Measurements from ENCODE around the gene CFAP58.

The CFAP58 gene

GRCh38 chr10:104317726-104318299, 35.8 kb upstream of the CFAP58 start:
- Mint-ChIP-seq H3K27ac (no peak overlapping the region), H3K4me3 (no peak overlapping the region), H3K9me3 (no peaks in the 10 kb centered on the region), H3K4me1 (peaks cover 60% of the 10 kb centered on the region), H3K27me3 (no peaks in the 10 kb centered on the region)
- DNase-seq (no peak), ATAC-seq (no peak)

DNA sequence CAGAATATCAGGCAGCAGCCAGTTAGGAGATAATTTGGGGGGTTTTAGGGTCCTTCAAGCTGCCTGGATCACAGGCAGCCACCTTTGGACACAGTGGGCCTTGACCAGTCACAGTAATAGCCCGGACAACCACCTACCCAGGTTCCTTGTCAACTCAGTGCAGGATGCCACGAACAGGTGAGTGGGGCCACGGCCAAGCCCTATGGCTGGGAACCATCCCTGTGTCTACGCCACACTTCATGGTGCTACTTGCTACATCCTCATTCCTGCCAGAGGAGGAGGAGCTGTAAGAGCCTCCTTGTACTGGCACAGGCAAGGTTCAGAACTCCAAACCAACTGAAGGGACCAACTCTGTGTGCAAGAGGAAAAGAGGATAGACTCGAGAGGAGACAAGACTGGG, 35.3 kb upstream of the CFAP58 start:
- Mint-ChIP-seq H3K9me3 (no peaks in the 10 kb centered on the region), H3K4me1 (peaks cover 64% of the 10 kb centered on the region), H3K27me3 (no peaks in the 10 kb centered on the region), H3K4me3 (no peak overlapping the region), H3K27ac (no peak overlapping the region)
- ATAC-seq (no peak), DNase-seq (no peak)

DNA sequence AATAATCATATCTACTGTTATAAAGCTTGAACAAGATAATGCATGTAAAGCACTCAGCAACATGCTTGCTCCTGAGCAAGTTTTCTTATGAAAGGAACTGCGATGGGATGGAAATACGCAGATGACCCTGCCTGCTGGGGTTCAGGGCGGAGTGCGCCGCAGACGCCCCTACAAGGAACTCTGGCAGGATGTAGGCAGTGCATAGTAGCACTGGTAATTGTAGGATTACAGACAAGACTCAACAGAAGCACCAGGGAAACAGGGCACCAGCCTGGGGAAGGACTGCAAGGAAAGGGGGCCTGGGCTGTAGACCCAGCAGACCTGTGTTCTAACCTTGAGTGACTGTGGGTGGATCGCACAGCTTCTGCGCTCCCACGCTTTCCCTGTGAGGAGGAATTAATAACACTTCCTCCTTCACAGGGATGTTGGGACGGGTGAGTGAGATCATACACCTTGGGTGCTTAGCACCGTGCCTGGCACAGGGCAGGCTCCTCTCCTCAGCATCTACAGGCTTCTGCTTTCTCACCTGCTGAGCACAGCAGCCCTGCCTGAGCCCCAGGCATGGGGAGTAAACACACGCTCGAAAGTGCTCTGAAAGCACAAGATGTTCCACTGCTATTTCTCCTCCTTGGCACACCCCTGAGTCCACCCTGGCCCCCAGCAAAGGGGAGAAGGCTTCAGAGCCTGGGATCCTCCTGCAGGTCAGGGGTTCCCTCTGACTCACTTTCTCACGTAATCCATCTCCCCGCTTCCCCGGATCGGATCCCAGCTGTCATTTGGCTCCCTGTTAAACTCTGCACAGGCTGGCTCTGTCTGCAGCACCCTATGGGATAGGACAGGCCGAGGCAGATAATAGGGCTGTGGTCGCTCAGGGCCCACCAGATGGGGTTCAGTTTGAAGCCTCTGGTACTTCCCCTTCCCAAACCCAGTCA, 34.6 kb upstream of the CFAP58 start:
- ATAC-seq (no peak), DNase-seq (no peak)
- no peaks in the 10 kb centered on the region for H3K27me3 Mint-ChIP-seq
- H3K27ac Mint-ChIP-seq, result peak overlapping the region in 1 of 2 donors; percentile 82
- no peaks in the 10 kb centered on the region for H3K9me3 Mint-ChIP-seq
- H3K4me3 Mint-ChIP-seq, result no peak overlapping the region
- H3K4me1 Mint-ChIP-seq, result peaks cover 72% of the 10 kb centered on the region

DNA sequence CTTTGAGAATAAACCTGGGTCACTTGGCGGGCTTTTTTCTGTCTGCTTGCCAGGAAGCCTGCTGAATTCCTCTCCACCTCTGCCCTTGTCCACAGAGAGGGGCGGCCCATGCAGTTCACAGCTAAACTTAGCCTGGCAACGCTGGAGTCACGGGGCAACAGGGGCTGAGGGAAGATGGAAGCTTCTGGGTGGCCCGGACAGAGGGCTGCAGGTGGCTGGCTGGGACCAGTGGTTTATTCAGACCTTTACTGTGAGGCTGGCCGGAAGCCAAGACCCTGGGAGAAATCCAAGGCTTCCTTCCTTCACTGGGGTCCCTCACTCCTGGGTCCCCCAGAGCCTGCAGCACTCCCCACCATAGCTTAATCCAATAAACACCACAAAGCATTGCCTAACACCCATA, 32.4 kb upstream of the CFAP58 start:
- H3K27me3 Mint-ChIP-seq, result no peaks in the 10 kb centered on the region
- ATAC-seq (no peak), DNase-seq (no peak)
- H3K4me1 Mint-ChIP-seq, result peaks cover 93% of the 10 kb centered on the region
- H3K4me3 Mint-ChIP-seq, result peak overlapping the region in 1 of 2 donors; percentile 84
- peak overlapping the region in 1 of 2 donors; percentile 81 for H3K27ac Mint-ChIP-seq
- H3K9me3 Mint-ChIP-seq, result no peaks in the 10 kb centered on the region

GRCh38 chr10:104321725-104322415, 31.8 kb upstream of the CFAP58 start:
- Mint-ChIP-seq H3K9me3 (no peaks in the 10 kb centered on the region), H3K27ac (peak overlapping the region; percentile 81 to 99), H3K4me3 (peak overlapping the region; percentile 63 to 84), H3K27me3 (no peaks in the 10 kb centered on the region), H3K4me1 (peaks cover 100% of the 10 kb centered on the region)
- no peak for DNase-seq
- peak; percentile 22 for ATAC-seq

- Mint-ChIP-seq H3K27ac (peak overlapping the region; percentile 81 to 99), H3K4me1 (peaks cover 100% of the 10 kb centered on the region), H3K4me3 (peak overlapping the region; percentile 63 to 84), H3K27me3 (no peaks in the 10 kb centered on the region), H3K9me3 (no peaks in the 10 kb centered on the region)
- peak in 1 of 2 donors; percentile 59 for DNase-seq
- peak; percentile 79 for ATAC-seq
Measured at GRCh38 chr10:104322416-104322782, 31.2 kb upstream of the CFAP58 start.

- Mint-ChIP-seq H3K4me1 (peaks cover 100% of the 10 kb centered on the region), H3K9me3 (no peaks in the 10 kb centered on the region), H3K27ac (peak overlapping the region; percentile 81 to 99), H3K27me3 (no peaks in the 10 kb centered on the region), H3K4me3 (peak overlapping the region; percentile 63 to 84)
- no peak for DNase-seq
- no peak for ATAC-seq
Measured at GRCh38 chr10:104323085-104323484, 30.5 kb upstream of the CFAP58 start.

DNA sequence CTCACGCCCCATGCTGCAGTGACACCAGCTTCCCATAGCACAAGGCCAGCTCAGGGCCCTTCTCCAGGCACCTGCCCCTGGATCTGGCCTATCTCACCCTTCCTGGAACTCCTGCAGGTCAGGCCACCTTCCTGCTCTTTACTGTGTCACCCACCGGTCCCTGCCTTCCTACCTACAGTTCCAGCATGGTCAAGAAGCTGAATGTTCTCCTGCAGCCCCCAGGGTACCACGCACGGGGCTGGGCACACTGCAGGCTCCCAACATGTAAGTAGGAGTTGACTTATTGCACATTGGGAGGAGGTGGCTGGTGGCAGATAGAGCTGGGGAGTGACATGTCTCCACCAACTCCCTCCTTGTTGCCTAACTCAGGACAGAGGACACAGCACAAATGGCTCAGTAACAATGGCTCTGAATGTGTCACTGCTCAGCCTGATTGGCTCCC, 29.9 kb upstream of the CFAP58 start:
- DNase-seq (no peak), ATAC-seq (no peak)
- Mint-ChIP-seq H3K9me3 (no peaks in the 10 kb centered on the region), H3K4me1 (peaks cover 100% of the 10 kb centered on the region), H3K4me3 (peak overlapping the region; percentile 80 to 84), H3K27me3 (no peaks in the 10 kb centered on the region), H3K27ac (peak overlapping the region; percentile 48 to 92)

DNA sequence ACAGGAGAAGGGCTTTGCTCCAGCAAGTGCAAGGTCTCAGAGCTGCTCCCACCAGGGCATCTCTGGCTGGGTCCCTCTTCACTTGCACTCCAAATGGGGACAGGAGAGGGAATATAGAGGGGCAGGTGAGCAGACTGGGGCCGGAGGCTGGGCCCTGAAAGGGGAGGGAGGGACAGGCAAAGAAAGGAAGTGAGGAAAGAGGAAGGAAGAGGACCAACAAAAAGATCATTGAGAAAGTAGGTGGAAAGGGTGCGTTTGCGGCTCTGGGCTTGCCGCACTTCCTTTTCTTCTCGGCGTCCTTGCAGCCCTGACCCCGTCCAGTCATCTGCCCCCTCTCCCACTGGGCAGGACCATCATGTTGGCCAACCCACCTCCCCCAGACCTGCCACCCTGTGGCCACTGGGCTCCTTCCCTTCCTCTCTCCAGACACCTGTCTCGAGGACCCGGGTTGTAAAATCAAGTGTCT, 29.4 kb upstream of the CFAP58 start:
- Mint-ChIP-seq H3K9me3 (no peaks in the 10 kb centered on the region), H3K27ac (peak overlapping the region; percentile 87 to 92), H3K27me3 (no peaks in the 10 kb centered on the region), H3K4me3 (peak overlapping the region; percentile 80 to 84), H3K4me1 (peaks cover 100% of the 10 kb centered on the region)
- DNase-seq, result no peak
- ATAC-seq, result no peak

DNA sequence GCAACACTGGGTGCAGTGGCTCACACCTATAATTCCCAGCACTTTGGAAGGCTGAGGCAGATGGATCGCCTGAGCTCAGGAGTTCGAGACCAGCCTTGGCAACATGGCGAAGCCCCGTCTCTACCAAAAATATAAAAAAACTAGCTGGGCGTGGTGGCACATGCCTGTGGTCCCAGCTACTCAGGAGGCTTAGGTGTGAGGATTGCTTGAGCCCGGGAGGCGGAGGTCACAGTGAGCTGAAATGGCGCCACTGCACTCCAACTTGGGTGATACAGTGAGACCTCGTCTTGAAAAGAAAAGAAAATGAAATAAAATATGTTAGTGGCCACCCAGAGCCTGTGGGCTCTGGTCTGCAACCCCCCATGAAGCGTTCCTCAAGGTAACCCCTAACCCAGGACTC, 28.7 kb upstream of the CFAP58 start:
- Mint-ChIP-seq H3K27ac (peak overlapping the region; percentile 87 to 92), H3K4me3 (peak overlapping the region; percentile 80 to 84), H3K4me1 (peaks cover 100% of the 10 kb centered on the region), H3K9me3 (no peaks in the 10 kb centered on the region), H3K27me3 (no peaks in the 10 kb centered on the region)
- no peak for DNase-seq
- no peak for ATAC-seq

DNA sequence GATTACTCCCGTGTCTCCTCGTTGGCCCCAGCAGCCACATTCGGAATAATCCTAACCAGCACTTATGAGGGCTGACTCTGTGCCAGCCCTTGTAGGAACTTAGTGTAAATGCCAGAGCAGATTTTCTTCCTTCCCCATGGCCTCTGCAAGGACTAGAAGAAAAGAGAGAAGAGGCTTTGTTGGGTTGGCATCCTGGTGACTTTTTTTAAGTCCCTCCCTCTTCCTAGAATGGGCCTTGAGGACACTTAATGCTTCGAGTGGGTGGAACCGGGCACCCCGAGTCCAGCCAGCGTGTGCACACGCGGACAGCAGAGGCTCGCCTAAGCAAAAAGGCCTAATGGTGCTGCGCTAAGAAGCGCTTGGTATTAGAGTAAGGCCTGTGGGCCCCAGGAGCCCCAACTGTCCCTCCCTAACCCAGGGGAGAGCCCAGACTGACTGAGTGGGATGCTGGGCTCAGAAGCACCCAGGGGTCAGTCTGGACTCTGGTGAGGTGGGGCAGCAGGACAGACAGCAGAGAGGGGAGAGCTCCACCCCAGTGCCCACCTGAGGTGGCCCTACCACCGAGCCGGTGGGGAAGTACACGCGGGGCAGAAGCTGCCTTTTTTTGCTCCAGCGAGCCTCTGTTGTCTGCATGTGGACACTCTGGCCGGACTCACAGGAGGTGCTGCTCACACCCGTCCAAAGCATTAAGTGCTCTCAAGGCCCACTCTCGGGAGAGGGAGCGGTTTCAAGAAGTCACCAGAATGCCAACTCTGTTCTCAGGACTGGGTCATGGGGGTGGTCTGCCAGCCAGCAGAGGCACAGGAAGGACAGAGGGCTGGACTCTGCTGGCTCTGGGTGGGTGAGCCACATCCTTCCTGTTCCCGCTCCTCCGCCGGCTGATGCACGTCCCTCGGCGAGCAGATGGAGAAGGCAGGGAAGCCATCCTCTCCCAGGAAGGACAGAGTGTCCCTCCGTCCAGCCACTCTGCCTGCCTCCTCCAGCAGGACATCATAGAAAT, 27.9 kb upstream of the CFAP58 start:
- ATAC-seq (no peak), DNase-seq (no peak)
- H3K27me3 Mint-ChIP-seq, result no peaks in the 10 kb centered on the region
- no peaks in the 10 kb centered on the region for H3K9me3 Mint-ChIP-seq
- H3K4me3 Mint-ChIP-seq, result peak overlapping the region; percentile 84 to 90
- H3K27ac Mint-ChIP-seq, result peak overlapping the region; percentile 92
- peaks cover 100% of the 10 kb centered on the region for H3K4me1 Mint-ChIP-seq

DNA sequence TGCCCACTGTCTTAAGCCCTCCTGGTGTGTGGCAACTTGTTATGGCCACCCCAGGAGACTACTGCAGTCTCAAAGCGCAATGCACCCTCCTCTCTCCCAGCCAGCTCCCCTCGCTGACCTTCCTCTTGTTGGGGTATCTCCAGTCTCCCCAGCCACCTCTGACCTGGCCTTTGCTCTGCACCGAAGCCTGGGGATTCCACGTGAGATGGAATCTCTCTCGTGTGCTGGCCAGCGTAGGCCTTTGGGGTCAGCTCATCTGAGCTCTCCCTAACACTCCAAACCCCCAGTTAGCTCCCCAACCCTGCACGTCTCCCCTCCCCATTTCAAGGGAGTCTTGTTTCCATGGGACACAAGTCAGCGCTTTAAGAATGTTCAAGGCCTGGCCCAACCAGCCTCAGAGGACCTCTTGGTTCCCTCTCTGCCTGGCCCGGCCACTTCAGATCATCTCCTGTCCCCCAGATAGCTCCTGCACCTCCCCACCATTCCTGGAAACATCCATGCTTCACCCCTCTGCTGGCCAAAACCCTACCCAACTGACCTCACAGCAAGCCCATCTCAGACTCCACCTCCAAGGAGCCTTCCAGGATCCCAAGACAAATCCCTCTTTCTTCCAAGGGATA, 26.5 kb upstream of the CFAP58 start:
- H3K9me3 Mint-ChIP-seq, result no peaks in the 10 kb centered on the region
- peak overlapping the region; percentile 84 to 90 for H3K4me3 Mint-ChIP-seq
- peak overlapping the region; percentile 81 to 82 for H3K27ac Mint-ChIP-seq
- no peak for ATAC-seq
- no peaks in the 10 kb centered on the region for H3K27me3 Mint-ChIP-seq
- no peak for DNase-seq
- H3K4me1 Mint-ChIP-seq, result peaks cover 100% of the 10 kb centered on the region

GRCh38 chr10:104327745-104328645, 25.6 kb upstream of the CFAP58 start:
- H3K27me3 Mint-ChIP-seq, result no peaks in the 10 kb centered on the region
- H3K4me3 Mint-ChIP-seq, result peak overlapping the region; percentile 84 to 90
- no peaks in the 10 kb centered on the region for H3K9me3 Mint-ChIP-seq
- DNase-seq (no peak), ATAC-seq (no peak)
- H3K27ac Mint-ChIP-seq, result peak overlapping the region; percentile 96 to 97
- H3K4me1 Mint-ChIP-seq, result peaks cover 100% of the 10 kb centered on the region

GRCh38 chr10:104328646-104328895, 25.1 kb upstream of the CFAP58 start:
- H3K4me3 Mint-ChIP-seq, result peak overlapping the region; percentile 84 to 90
- peaks cover 100% of the 10 kb centered on the region for H3K4me1 Mint-ChIP-seq
- peak overlapping the region; percentile 96 to 97 for H3K27ac Mint-ChIP-seq
- H3K9me3 Mint-ChIP-seq, result no peaks in the 10 kb centered on the region
- H3K27me3 Mint-ChIP-seq, result no peaks in the 10 kb centered on the region
- DNase-seq (no peak), ATAC-seq (no peak)

Measured in stimulated activated naive CD8-positive, alpha-beta T cell treated with anti-CD3 and anti-CD28 coated beads, Interleukin-15, amount 100 ng/mL, for 72 hours (primary cell).